ENCODE measurements around the gene ATP11B. TPM values are rescaled to one million over a fixed set of nuclear protein-coding genes. Genes with fewer than 3 reads are reported as not detected.

Gene ATP11B
- total and polyA plus RNA-seq, 2 experiments from 2014 or later = 19.8 to 60.5 TPM

- Histone ChIP-seq H3K27me3 (no peaks in the 10 kb centered on the region), H3K4me1 (ENCODE audit: insufficient read depth) (no peaks in the 10 kb centered on the region), H3K79me2 (no peaks in the 10 kb centered on the region), H3K36me3 (replicated peaks; ENCODE audit: insufficient read depth, low read depth) (no peaks in the 10 kb centered on the region), H3K9me3 (ENCODE audit: low read depth) (no peaks in the 10 kb centered on the region), H2AFZ (no peak overlapping the region), H4K20me1 (ENCODE audit: insufficient read depth, poor library complexity, severe bottlenecking) (no peaks in the 10 kb centered on the region), H3K27ac (no peak overlapping the region), H3K4me2 (no peak overlapping the region), H3K4me3 (no peak overlapping the region), H3K9me2 (replicated peaks; ENCODE audit: insufficient read depth) (no peaks in the 10 kb centered on the region)
- WGBS (ENCODE audit: low lambda C conversion rate, missing lambda C conversion rate) = 86% methylated on average over 1 of the region's 1 CpG
- DNase-seq (ENCODE audit: low spot score) = no peak
- TF ChIP-seq EZH2 (IDR thresholded peaks at IDR 0.05; ENCODE audit: borderline replicate concordance) (no peak), EZH2phosphoT487 (IDR thresholded peaks at IDR 0.05; ENCODE audit: low read depth, severe bottlenecking, unreplicated experiment) (no peak), CTCF (IDR thresholded peaks at IDR 0.05; ENCODE audit: poor library complexity) (no peak)
Measured at GRCh38 chr3:182908471-182908870, 115.2 kb downstream of the ATP11B start.

DNA sequence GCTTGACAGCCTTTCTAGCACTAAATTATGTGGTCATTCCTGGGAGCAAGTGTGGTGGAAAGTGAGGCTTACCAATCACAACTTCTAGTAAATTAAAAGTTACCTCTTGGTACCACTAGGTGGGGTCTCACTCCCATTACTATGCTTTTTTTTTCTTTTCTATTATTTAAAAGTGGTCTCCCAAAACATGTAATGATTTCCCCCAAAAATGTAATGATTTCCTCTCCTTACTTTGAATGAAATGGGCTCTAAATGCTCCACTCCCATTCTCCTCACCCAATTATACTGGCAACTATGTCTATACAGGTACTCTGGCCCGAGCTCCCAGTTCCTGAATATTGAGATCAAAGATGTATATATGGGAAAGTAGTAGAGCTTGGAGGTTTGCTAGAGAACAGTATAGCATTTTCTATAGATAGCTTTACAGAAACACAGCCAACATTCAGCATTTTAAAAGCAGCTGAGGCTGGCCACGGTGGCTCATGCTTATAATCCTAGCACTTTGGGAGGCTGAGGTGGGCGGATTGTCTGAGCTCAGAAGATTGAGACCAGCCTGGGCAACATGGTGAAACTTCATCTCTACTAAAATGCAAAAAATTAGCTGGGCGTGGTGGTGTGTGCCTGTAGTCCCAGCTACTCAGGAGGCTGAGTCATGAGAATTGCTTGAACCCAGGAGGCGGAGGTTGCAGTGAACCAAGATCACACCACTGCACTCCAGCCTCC is 116.2 kb downstream of the ATP11B start:
- H3K36me3 ChIP-seq (replicated peaks; ENCODE audit: insufficient read depth, low read depth) = no peaks in the 10 kb centered on the region
- H3K4me3 ChIP-seq = no peak overlapping the region
- H3K27ac ChIP-seq = no peak overlapping the region
- WGBS (ENCODE audit: low lambda C conversion rate, missing lambda C conversion rate) = 90% methylated on average over 5 of the region's 5 CpGs
- H3K9me3 ChIP-seq (ENCODE audit: low read depth) = no peaks in the 10 kb centered on the region
- H3K9me2 ChIP-seq (replicated peaks; ENCODE audit: insufficient read depth) = no peaks in the 10 kb centered on the region
- H3K4me2 ChIP-seq = no peak overlapping the region
- H4K20me1 ChIP-seq (ENCODE audit: insufficient read depth, poor library complexity, severe bottlenecking) = no peaks in the 10 kb centered on the region
- H3K27me3 ChIP-seq = no peaks in the 10 kb centered on the region
- H2AFZ ChIP-seq = no peak overlapping the region
- no peaks in the 10 kb centered on the region for H3K79me2 ChIP-seq
- peak; percentile 19 for DNase-seq (ENCODE audit: low spot score)
- peak; percentile 50 for TF ChIP-seq CTCF (IDR thresholded peaks at IDR 0.05; ENCODE audit: poor library complexity)
- TF ChIP-seq EZH2phosphoT487 (IDR thresholded peaks at IDR 0.05; ENCODE audit: low read depth, severe bottlenecking, unreplicated experiment) = no peak
- H3K4me1 ChIP-seq (ENCODE audit: insufficient read depth) = no peaks in the 10 kb centered on the region

GRCh38 chr3:182910936-182911781 is 117.9 kb downstream of the ATP11B start:
- WGBS (ENCODE audit: low lambda C conversion rate, missing lambda C conversion rate) = 94% methylated on average over 5 of the region's 5 CpGs

More at GRCh38 chr3:182910936-182911781, 117.9 kb downstream of the ATP11B start:
- Histone ChIP-seq H3K79me2 (no peaks in the 10 kb centered on the region), H3K9me2 (replicated peaks; ENCODE audit: insufficient read depth) (no peaks in the 10 kb centered on the region), H3K27ac (no peak overlapping the region), H3K27me3 (no peaks in the 10 kb centered on the region), H3K36me3 (replicated peaks; ENCODE audit: insufficient read depth, low read depth) (no peaks in the 10 kb centered on the region), H2AFZ (no peak overlapping the region), H3K9me3 (ENCODE audit: low read depth) (no peaks in the 10 kb centered on the region), H3K4me1 (ENCODE audit: insufficient read depth) (no peaks in the 10 kb centered on the region), H3K4me3 (no peak overlapping the region), H3K4me2 (no peak overlapping the region), H4K20me1 (ENCODE audit: insufficient read depth, poor library complexity, severe bottlenecking) (no peaks in the 10 kb centered on the region)
- DNase-seq (ENCODE audit: low spot score) = no peak
- no peak for TF ChIP-seq EZH2phosphoT487 (IDR thresholded peaks at IDR 0.05; ENCODE audit: low read depth, severe bottlenecking, unreplicated experiment)
- TF ChIP-seq EZH2 (IDR thresholded peaks at IDR 0.05; ENCODE audit: borderline replicate concordance) = no peak
- no peak for TF ChIP-seq CTCF (IDR thresholded peaks at IDR 0.05; ENCODE audit: poor library complexity)

Measured in hepatocyte (in vitro differentiated cells).